Fibroblast of skin of back (primary cell): ENCODE data around the gene MARK3.

Experiments used
- DNase-seq: peaks from one replicate; pipeline ENCODE4 v3.0.0-alpha.2; 2013

The MARK3 gene

GRCh38 chr14:103442288-103442687, 57.1 kb downstream of the MARK3 start:
- DNase-seq: peak; percentile 19

DNA sequence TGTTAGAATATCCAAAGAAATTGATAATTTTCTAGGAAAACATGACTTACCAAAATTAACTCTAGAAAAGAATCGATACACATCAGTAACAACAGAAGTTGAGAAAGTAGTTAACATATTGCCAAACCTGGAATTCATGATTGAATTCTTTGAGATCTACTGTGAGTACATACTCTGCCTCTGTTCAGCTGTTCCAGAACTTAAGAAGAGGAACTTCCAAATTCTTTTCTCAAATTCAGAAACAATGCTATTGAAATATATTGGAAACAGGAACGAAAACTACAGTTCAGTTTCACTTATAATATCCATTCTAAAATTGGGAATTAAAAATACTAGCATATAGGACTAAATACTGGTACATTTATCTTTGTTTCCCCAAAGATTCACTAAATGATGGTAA, 57.9 kb downstream of the MARK3 start:
- no peak for DNase-seq

GRCh38 chr14:103444837-103445524, 59.8 kb downstream of the MARK3 start:
- DNase-seq: peak; percentile 53

DNA sequence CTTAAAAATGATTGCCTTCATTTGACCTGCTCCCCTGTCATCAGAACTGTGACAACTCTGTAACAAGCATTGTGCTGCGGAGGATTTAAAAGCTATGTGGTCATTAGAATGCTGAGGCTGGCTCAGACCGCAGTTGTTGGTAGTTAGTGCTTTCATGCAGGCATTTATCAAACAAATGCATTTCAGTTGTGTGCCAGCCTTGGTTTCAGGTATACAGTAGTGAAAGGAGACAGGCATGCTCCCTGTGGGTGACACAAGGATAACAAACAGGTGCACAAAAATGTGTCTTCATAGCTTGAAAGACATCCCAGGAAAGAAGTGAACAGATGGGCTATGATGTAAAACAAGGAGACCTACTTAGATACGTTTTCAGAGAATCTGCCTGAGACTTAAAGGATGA, 60.6 kb downstream of the MARK3 start:
- DNase-seq: no peak

DNA sequence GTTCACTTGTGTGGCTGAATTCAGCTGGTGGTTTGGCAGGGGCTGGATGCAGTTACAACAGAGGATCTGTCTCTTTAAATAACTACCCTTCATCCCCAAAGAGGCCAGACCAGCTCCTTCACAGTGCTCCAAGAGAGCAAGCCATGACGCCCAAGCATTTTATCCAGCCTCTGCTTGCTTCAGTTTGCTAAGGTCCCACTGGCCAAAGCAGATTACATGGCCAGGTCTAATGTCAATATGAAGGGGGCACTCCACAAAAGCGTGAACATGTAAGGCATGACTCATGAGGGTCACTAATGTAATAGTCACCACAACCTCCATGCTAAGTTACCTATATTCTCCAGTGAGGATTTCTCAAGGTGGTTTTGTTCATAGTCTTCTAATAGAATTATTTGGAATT, 62.9 kb downstream of the MARK3 start:
- DNase-seq: peak; percentile 5

DNA sequence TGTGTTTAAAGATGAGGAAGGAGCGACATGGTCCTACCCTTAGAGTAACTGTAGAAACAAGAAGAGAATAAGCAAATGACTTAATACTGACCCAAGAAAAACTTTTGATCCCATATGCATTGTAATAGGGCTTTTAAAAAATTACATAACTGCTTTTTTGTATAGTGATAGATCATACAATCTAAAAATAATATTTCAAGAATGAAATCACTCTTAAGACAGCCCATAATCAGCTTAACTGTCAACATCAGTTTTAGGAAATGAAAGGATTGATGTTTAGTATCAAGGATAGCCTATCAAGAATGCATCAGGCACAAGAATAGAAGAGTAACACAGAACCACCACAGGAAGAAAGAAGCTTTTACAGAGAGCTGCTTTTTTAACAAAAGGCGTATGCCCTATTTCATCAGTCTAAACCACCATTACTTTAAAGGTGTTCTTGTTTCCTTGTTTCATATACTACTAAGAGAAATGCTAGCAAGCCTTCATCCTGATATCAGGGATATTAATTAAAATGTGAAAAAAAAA, 64.5 kb downstream of the MARK3 start:
- DNase-seq: no peak

DNA sequence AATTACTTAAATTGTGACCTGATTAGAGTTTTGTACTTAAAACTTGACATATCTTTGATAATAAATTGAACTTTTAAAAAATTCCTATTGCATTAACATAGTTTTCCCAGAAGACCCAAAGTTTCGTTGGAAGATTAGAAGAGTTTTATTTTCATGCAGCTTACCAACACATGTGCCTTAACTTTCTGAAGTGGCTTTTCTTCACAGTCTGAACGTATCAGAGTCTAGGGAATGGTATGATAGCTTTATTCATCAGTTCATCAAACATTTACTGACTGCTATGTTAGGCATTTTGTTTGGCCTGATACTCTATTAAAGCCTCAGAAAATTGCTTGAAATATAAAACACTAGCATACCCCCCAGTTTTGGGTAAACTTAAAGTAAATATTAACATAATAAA, 65.2 kb downstream of the MARK3 start:
- peak; percentile 9 for DNase-seq

DNA sequence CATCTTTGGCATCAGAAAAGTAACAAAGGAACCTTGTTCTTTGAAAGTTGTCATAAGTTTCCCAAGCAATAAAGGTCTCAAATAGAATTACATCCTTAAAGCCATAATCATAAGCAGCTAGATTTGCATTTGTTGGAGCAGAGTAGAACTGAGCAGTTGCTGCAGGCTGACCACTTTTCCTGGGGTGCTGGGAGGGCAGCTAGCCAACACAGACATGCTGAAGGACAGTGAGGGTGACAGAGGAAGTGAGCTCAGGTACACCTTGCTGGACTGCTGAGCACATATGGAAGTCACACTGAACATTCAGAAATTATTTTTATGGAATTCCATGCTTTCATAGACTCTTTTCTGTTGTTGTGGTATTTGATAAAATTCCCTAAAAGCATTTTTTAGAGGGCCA, 66.2 kb downstream of the MARK3 start:
- DNase-seq: no peak

DNA sequence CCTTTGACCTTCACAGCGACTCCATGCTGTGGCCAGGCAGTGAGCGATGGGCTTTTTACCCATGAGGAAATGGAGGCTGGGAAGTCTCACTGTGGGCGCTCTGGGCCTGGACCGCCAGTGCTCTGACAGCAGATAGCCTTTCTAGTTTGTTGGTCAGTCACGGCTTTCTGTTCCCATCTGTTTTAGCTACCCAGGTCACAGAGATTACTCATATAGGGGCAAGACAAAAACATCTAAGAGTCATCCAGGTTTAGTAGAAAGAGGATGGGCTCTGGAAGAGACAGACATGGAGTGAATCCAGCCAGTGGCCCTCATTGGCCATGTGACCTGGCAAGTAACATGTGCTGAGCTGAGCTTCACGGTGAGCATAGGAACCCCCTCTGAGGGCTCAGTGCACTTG, 68.6 kb downstream of the MARK3 start:
- DNase-seq: no peak

GRCh38 chr14:103456167-103456835, 71.1 kb downstream of the MARK3 start:
- DNase-seq: peak; percentile 69

DNA sequence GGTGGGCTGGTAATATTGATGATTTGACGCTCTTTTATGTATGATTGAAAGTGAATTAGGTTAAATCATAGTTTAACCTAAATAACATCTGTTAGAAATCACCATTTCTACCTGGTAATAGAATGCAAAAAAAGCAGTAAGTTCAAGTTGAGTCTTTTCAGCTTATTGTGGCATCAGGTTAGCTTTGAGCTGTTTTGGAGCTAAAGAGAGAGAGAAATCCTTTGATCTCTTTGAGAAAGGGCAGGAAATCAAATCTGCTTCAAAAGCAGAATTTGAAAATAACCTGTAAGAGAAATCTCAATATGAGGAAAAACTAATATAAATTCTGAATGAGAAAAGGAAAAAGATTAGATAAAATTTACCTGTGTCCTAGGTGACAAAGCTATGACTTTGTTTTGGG, 75.2 kb downstream of the MARK3 start:
- DNase-seq: no peak

DNA sequence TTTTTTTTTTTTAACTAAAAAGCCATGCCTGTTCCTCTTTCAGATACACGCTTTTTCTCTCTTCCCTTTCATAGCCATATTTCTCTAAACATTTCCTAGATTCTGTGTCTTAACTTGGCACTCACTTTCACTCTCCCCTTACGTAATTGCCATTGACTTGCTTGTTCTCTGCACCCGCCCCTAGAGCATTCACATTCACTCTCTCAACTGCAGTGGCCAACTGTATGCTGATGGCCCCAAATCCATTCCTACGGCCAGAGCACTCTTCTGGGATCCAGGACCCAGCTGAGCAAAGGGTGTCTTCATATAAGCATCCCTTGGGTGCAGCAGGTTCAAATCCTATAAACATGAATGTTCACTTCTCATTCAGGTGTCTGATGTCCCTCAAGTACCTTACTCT, 77.9 kb downstream of the MARK3 start:
- DNase-seq: no peak

- DNase-seq: no peak
Measured at GRCh38 chr14:103463851-103464250, 78.6 kb downstream of the MARK3 start.

- DNase-seq: peak; percentile 49
Measured at GRCh38 chr14:103472939-103473338, 87.7 kb downstream of the MARK3 start.

- no peak for DNase-seq
Measured at GRCh38 chr14:103474893-103475292, 89.7 kb downstream of the MARK3 start.

GRCh38 chr14:103476065-103476464, 90.8 kb downstream of the MARK3 start:
- no peak for DNase-seq

DNA sequence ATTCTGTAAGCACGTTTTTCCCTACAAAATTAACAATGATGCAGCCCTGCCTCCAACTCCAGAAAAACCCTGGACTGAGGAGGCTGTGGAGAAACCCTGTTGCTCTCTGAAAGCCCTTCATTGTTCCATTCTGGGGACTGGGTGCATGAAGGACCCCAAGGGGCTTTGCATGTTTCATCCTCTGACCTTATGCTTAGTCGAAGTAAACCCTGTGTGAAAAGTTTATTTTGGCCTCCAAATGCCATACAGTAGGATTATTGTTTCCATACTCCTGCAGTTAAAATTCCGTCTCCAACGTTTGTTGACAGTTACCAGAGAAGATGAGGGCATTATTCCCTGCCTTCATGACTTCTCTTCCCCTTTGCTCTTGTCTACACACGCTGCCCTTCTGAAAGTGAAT, 91.4 kb downstream of the MARK3 start:
- no peak for DNase-seq

DNA sequence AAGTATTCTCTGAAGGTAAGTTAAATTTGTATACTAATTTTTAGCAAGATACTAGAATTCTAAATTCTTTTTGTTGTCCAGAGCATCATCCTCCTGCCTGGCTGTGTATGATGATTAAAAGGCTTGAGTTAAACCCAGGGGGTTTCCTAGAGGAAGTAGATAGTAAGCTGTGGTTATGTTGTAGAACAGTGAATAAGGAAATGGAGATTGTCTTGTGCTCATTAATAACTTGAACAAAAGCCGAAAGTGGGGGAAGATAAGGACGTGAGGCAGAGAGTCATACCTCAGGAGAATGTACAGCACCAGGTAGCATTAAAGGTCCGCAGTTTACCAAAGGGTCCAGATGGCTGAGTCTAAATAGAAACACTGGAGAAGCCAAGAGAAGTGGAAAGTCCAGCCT, 95.4 kb downstream of the MARK3 start:
- DNase-seq: no peak

GRCh38 chr14:103483600-103483999, 98.4 kb downstream of the MARK3 start:
- peak; percentile 54 for DNase-seq

- no peak for DNase-seq
Measured at GRCh38 chr14:103485504-103485903, 100.3 kb downstream of the MARK3 start.

GRCh38 chr14:103488071-103488470, 102.9 kb downstream of the MARK3 start:
- no peak for DNase-seq

GRCh38 chr14:103488960-103489359, 103.7 kb downstream of the MARK3 start:
- peak; percentile 78 for DNase-seq

- peak; percentile 72 for DNase-seq
Measured at GRCh38 chr14:103489621-103490020, 104.4 kb downstream of the MARK3 start.

DNA sequence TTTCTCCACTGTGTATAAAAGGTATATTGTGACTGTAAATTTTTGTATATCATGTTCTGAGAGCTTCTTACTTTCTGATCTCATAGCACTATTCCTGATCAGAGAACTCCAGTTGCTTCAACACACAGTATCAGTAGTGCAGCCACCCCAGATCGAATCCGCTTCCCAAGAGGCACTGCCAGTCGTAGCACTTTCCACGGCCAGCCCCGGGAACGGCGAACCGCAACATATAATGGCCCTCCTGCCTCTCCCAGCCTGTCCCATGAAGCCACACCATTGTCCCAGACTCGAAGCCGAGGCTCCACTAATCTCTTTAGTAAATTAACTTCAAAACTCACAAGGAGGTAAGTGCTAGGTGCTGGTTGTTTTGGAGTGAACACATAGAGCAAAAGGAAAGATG, 106.5 kb downstream of the MARK3 start:
- DNase-seq: no peak
